C4-2B (cell line): ENCODE data around the gene COX8A.

ENCODE experiments used
- H3K27ac ChIP-seq: fragments of 450-650 bp; 2 replicates; pipeline ENCODE4 v1.5.1; 2017
- ZFX ChIP-seq: fragments of 450-650 bp; IDR thresholded peaks from 2 replicates; pipeline ENCODE4 v1.6.1; 2017
- TF ChIP-seq, protein P1 (sequence below): fragments of 450-650 bp; conservative IDR thresholded peaks from 2 replicates; pipeline ENCODE4 v1.5.1; 2017; ENCODE audit warnings: mild to moderate bottlenecking

The COX8A gene

DNA sequence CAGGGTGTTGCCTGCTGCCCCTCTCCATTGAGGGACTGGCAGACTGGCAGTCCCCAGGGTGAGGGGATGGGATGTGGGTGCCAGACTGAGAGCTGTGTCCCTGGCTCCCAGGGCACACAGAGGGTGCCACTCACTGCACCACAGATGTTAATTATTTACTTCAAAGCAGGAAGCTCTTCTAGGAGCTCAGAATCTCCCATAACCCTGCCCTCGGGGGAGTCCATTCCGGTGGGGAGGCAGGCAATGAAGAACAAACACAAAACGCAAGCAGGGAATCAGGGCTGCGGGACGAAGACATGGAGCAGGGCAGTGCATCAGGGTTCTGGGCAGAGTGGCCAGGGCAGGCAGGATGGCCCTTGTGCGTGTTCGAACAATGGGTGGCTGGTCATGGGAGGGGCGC, 37.0 kb downstream of the COX8A start:
- TF ChIP-seq, protein P1, sequence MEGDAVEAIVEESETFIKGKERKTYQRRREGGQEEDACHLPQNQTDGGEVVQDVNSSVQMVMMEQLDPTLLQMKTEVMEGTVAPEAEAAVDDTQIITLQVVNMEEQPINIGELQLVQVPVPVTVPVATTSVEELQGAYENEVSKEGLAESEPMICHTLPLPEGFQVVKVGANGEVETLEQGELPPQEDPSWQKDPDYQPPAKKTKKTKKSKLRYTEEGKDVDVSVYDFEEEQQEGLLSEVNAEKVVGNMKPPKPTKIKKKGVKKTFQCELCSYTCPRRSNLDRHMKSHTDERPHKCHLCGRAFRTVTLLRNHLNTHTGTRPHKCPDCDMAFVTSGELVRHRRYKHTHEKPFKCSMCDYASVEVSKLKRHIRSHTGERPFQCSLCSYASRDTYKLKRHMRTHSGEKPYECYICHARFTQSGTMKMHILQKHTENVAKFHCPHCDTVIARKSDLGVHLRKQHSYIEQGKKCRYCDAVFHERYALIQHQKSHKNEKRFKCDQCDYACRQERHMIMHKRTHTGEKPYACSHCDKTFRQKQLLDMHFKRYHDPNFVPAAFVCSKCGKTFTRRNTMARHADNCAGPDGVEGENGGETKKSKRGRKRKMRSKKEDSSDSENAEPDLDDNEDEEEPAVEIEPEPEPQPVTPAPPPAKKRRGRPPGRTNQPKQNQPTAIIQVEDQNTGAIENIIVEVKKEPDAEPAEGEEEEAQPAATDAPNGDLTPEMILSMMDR = no peak
- TF ChIP-seq ZFX = no peak

DNA sequence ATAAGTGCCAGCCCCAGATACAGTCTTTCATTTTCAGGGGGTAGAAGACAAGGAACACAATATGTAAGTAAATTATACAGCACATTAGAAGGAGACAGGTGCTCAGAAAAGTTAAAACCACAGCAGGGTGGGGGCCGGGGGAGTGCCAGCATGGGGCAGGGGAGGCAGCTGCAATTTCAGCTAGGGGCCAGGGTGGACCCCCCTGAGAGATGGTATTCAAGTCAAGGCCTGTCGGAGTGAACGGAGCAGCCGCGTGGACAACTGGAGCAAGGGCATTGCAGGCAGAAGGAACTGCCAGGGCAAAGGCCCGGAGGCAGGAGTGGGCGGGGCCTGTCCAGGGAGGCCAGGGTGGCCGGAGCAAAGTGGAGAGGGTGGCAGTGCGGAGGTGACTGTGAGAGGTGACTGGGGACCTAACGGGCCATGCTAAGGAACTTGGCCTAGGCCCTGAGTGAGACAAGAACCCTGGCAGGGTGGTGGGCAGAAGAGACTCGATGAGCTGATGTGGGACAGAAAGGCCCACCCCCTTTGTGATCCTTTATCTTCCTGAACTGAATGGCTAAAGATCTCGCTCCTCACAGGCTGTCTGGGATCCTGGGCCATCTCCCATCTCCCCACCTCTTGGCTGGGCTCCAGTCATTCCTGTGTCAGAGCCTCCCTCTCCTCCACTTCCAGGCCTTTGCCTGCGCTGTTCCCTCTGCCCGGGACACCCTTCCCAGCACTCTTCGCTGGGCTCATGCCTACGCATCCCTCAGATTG, 38.9 kb downstream of the COX8A start:
- TF ChIP-seq, protein P1 = no peak
- no peak for TF ChIP-seq ZFX
- no peak overlapping the region for H3K27ac ChIP-seq

More for the DNA sequence above, 37.0 kb downstream of the COX8A start:
- H3K27ac ChIP-seq = no peak overlapping the region

DNA sequence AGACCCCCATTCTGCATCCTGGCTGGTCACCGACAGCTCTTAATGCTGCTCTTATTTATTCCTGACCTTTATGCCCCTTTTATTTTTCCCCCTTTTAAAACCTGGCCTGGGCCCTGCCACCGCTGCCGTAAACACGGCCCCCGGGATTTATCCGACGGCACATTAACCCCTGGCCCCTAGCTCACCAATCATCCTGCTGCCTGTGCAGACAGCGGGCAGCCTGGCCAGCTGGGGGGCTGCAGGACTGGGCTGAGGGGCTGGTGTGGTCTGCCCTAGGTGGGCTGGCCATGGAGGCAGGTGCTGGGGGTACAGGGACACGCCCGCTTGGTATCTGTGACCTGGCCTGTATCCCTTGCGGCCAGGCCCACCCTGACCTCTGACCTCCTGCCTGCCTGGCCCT, 39.9 kb downstream of the COX8A start:
- TF ChIP-seq, protein P1 = no peak
- TF ChIP-seq ZFX = no peak
- no peak overlapping the region for H3K27ac ChIP-seq

- H3K27ac ChIP-seq = no peak overlapping the region
- TF ChIP-seq, protein P1 = no peak
- TF ChIP-seq ZFX = no peak
Measured at GRCh38 chr11:64015510-64015909, 41.1 kb downstream of the COX8A start.

- TF ChIP-seq ZFX = no peak
- TF ChIP-seq, protein P1 = no peak
- no peak overlapping the region for H3K27ac ChIP-seq
Measured at GRCh38 chr11:64015935-64016845, 41.8 kb downstream of the COX8A start.

GRCh38 chr11:64017945-64018224, 43.5 kb downstream of the COX8A start:
- no peak overlapping the region for H3K27ac ChIP-seq
- TF ChIP-seq, protein P1 = no peak
- TF ChIP-seq ZFX = no peak

DNA sequence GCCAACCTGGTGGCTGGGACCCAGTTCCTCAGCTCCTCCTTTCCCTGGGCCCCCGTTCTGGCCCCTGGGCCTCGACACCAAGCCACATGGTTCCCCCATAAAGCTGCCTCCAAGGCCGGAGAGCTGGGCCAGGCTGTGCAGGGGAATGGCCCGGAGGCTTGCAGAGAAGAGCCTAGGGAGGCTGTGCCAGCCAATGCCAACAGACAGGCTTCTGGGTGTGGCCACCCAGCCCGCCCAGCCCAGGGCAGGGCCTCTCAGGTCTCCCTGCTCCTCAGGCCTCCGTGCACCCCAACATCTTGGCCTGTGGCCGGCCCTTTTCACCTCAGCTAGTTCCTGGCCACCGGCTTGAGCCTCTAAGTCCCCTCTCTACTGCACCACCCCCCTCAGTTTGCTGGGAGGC, 43.9 kb downstream of the COX8A start:
- TF ChIP-seq ZFX = no peak
- TF ChIP-seq, protein P1 = no peak
- no peak overlapping the region for H3K27ac ChIP-seq
